Fibroblast of gingiva (primary cell): ENCODE results near the gene GPX3.
A peak's percentile ranks its signal among the peaks of the same experiment; 100 is the strongest.

Experiments
- DNase-seq: peaks from one replicate; pipeline ENCODE4 v3.0.0-alpha.2; 2011; ENCODE audit warnings: low read depth

The GPX3 gene, protein sequence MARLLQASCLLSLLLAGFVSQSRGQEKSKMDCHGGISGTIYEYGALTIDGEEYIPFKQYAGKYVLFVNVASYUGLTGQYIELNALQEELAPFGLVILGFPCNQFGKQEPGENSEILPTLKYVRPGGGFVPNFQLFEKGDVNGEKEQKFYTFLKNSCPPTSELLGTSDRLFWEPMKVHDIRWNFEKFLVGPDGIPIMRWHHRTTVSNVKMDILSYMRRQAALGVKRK

DNA sequence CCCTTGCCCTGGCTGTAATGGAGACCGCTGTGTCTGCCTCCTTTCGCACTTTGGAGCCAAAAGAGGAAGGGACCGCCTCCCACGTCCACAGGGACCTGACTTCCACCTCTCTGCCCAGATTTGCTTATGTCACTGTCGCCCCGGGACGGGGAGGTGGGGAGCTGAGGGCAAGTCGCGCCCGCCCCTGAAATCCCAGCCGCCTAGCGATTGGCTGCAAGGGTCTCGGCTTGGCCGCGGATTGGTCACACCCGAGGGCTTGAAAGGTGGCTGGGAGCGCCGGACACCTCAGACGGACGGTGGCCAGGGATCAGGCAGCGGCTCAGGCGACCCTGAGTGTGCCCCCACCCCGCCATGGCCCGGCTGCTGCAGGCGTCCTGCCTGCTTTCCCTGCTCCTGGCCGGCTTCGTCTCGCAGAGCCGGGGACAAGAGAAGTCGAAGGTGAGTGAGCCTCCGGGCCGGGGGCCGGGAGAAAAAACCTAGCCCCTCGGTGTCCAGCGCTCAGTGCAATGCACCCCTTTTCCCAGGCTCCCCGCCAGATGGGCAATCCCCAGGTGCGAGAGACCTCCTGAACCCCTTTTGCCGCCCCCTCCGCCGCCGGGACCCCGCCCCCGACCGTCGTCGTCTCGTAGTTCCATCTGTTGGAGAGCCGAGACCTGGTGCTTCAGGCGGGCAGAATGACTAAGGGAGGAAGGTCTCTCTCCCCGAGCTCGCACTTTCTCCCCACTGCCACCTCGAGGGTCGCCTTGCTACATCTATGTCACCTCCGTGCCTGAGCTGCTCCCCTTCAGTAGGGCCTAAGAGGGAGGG, at the start of gene GPX3:
Gene GPX3, plus strand, starts transcription at position 288 of the 807 bp plus-strand sequence. Its CDS starts 64 bp downstream, at position 352.
- peak; percentile 47 for DNase-seq

- no peak for DNase-seq
Observed at GRCh38 chr5:150978590-150978989, 41.8 kb upstream of the GPX3 start.

DNA sequence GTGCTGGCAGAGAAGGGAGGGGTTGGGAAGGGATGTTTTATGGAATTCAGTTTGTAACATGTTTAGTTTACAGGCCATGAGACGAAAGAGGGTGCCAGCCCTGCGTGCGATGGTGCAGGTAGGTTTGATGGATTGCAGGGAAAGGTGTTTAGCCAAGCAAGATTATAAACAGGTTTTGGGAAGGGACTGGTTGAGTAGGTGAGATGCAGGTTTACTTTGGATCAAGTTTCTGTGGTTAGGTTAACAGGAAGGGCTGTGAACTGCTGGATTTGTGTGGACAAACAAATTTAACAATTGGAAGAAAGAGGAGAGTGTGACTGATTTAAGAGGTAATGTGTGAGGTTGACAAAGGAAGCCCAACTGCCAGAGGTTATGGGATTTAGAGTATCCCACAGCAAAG, 32.6 kb upstream of the GPX3 start:
- DNase-seq, result no peak

- DNase-seq, result no peak
Observed at GRCh38 chr5:150989695-150990094, 30.7 kb upstream of the GPX3 start.

GRCh38 chr5:150992705-150993104, 27.7 kb upstream of the GPX3 start:
- DNase-seq, result no peak

DNA sequence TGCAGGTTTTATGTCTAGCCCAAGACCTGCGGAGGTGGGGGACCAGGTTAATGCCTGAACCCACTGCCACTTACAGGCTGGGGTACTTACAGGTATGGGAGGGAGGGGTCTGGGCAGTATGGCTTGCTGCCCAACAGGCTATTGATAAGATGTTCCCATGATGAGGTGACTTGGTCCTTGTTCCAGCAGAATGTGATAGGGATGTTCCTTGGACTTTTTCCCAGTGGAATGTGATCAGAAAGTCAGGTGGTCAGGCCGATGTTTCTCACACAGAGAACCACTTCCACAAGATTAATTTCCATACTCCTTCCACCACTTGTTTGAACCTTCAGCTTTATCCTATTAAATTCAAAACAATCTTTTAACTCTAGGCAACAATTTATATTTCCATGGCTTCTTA, 27.0 kb upstream of the GPX3 start:
- DNase-seq, result no peak

DNA sequence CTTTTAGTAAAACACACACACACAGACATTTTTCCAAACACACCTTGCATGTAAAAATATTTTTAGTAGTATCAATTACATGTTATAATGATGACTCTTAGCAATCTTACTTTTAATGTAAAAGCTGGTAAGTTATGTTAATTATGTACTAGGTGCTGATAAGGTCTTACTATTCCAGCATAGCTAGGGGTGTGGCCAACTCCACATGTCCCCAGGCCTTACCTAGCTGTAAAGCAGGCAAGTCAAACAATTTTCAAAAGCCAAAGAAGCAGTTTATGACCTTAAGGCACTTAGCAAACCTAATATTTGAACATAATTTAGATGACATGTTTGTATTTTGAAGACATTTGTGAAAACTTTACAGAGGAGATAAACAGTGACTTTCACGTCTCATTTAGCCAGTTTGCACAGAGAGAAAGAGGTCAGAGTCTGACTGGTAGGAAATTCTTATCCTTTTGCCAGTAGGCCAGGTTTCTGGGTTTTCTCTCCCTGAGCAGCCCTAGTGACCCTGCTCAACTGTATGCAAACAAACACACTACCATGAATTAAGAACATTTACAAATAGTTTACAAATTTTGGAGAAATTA, 26.5 kb upstream of the GPX3 start:
- no peak for DNase-seq

DNA sequence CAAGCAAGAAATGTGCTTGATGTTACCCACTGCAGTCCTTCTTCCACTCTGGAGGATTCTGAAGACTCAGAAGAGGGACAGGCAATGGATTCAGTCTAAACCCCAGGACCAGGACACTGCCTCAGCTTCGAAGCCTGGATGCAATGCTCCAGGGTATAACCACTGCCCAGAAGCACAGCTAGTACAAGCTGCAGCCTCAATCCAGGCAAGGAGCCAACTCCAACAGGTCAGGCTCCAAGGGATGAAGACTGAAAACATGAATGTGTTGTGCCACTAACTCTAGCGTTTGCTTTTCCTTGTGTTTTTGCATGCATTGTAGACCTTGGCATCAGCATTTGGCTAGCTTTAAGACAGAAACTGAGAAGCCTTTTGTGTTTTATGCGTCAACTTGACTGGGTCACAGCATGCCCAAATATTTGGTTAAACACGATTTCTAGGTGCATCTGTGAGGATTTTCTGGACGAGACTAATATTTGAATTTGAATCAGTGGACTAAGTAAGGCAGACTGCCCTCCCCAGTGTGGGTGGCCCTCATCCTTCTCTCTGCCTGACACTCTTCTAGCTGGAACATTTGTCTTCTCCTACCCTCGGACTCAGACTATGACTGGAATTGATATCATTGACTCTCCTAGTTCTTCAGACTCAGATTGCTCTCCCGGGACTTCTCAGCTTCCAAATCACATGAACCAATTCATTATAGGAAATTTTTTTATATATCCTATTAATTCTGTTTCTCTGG, 20.5 kb upstream of the GPX3 start:
- DNase-seq, result peak; percentile 35

DNA sequence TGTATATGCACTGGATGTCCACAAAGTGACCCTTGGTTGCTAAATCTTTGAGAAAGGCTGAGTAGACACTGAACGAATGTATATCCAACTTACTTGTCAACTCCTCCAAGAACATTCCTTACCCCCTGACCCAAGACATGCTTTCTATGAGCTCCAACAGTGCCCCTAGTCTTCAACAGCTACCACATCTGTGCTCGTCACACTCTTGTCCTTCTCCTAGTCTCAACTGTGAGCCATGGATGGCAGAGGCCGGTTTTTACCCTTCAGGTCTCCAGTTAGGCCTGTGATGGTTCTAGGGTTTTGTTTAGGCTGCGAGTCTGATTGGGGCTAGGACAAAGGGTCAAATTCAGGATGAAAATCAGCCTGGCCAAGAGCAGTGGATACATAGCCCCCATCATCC, 19.0 kb upstream of the GPX3 start:
- DNase-seq, result no peak

DNA sequence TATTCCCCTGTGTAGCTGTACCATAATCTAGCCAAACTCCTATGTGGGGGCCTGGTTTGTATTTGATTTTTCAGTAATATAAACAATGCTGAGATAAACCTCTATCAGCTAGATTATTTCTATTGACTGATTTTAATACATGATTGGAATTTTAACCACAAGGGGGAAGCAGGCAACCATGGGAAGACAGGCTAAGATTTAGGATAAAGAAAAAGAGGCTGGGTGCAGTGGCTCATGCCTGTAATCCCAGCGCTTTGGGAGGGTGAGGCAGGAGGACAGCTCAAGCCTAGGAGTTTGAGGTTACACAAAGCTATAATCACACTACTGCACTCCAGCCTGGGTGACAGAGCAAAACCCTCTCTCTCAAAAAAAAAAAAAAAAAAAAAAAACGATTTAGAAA, 18.1 kb upstream of the GPX3 start:
- peak; percentile 38 for DNase-seq

GRCh38 chr5:151002681-151003502, 17.5 kb upstream of the GPX3 start:
- no peak for DNase-seq

DNA sequence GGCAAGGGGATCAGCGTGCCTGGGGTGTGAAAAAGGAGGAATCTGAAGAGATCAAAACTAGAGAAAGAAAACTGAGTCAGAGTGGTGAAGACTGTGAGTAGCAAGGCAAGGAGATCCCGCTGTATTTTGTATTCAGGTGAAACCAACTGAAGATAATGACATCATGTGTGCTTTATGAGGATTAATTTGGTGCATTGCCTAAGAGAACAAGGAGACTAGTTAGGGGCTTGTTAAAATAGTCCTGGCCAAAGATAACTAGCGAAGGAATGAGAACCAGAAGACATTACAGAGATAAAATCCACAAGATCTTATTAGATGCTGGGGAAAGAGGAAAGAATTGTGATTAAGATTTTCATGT, 16.9 kb upstream of the GPX3 start:
- no peak for DNase-seq

GRCh38 chr5:151004499-151004898, 15.9 kb upstream of the GPX3 start:
- no peak for DNase-seq

DNA sequence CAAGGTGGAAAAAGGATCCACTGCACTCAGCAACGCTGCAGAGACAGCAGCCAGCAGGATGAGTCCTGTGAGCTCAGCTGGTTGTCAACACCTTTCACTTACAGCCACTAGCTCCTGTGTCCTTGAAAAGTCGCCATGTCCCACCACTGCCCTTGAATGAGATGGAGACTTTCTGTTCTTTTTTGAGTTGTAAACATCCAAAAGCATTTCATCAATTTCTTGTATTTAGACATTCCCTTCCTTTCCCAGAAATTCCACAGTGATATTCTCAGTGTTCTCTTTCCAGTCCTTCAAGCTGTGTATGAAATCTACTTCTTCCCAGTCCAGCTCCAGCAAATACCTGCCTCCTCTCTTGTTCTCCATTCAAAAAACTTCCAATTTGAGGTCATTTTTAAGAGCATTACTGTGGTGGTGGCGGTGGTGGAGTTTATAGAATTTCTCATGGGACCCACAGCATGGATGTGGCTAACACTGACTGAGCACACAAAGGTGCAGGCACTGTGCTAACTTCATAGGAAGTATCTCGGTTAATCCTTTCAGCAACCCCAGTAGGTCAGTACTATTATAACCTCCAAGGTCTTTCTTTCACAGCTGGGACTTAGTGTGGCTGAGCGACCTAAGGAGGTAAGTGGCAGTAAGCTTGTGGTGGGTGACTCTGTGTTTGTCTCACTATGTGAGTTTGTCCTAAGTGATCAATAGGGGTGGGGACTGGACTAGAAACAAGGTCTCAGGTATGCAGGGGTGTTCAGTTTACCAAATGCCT, 15.0 kb upstream of the GPX3 start:
- DNase-seq, result peak; percentile 14

DNA sequence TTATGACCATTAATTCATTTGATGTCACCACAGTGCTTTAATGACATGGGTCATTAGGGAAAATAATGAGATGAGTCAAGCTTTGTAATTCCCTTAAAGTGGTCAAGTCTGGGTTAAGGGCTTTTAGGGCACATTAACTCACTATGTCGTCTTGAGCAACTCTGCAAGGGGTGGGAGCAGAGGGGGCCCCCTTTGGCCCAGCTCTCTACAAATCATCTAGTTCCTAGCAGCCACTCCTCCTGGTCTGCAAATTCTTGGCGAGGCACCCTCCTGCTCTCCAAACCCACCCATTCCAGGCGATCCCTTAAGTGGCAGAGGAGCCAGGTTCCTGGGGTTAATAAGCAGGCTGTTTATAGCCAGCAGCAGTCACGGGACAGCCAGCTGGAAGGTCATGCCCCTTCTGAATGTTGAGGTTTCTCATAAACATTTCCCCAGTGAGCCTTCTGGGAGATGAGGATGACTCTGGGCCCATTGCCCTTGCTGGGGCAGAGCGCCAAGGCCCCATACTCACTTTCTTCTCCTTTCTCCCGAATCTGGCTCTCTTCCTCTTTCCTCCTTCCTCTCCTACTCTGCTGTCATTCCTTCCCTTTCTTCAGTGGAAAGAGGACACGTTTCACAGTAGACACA, 14.3 kb upstream of the GPX3 start:
- peak; percentile 90 for DNase-seq

- no peak for DNase-seq
Observed at GRCh38 chr5:151006704-151007334, 13.6 kb upstream of the GPX3 start.

DNA sequence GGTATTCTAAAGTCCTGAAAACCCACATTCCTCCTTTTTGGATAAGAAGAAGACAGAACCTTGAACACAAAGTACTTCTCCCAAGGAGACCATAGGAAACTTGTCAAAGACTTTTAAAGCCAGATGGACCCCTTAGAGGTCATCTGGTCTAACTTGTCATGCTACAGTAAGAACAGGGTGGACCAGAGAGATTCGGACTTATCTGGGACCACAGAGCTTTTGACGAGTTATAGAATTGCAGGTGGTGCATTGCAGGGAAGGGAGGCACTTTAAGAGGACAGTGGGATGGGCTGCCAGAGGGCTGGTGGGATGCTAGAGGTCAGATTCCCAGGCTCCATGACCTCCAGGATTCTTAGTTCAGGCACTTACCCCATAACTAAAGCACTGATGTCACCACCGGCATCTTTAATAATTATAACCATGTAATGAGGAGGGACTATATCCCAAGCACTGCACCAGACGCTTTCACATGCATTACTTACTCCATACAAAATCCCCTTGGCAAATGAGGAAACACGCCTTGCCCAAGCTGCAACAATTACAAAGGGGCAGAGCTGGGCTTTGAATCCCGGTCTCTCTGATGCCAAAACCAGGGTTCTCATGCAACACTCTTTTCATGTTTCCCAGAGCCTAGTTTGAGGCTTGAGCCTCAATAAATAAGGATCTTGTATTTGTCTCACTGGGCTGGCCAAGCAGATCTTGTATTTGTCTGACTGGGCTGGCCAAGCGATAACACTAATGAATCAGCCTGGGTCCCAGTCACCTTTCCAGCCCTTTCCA, 12.8 kb upstream of the GPX3 start:
- no peak for DNase-seq

DNA sequence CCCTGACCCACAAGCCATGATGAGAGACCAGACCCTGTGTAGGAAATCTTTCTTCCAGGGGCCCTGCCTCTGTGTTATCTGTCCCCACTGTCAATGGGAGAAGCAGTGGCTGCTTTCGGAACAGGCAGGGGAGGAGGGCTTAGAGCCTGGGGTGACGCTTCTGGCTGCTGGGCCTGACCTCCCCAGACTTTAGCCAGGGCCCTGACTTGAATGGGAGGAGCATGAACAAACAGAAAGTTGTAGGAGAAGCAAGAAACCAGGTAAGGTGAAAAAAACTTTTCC, 12.2 kb upstream of the GPX3 start:
- no peak for DNase-seq

DNA sequence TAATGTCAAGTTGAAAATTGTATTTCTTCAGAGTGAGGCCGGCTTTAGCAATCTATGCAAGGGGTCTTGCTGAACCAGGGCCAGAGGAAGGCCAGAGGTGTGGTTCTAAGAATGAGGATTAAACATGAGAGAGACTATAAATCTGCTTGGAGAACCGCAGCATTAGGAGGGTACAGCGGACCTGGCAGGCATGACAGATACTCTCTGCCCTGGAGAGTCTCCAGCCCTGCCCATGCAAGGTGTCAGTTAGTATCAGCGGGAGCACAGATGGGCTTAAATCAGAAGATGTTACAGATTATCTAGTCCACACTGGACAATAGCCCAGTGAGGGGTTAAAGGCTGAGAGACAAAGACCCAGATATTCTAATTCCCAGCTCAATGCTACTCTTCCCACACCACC, 11.5 kb upstream of the GPX3 start:
- no peak for DNase-seq

DNA sequence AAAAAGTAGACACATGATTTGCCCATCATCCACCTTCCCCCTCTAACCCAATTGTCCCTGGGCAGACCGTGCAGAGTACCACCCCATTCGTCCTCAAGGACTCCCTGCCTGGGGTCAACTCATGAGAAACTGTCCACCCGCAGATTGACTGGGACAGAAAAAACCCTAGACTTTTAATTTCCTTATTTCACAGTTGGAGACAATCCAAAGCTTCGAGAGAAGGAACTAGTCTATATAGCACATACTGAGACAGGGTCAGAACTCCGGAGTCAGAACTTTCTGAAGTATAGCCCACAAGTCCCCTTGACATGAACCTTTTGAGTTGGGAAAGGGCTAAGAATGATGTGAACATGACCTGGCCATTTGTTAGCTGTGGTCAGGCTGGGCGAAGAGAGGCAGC, 7.5 kb upstream of the GPX3 start:
- no peak for DNase-seq
